Activated naive CD8-positive, alpha-beta T cell treated with anti-CD3 and anti-CD28 coated beads for 36 hours (primary cell): ENCODE results near the gene JAKMIP2. TPM values are rescaled to one million over a fixed set of nuclear protein-coding genes. Genes with fewer than 3 reads are reported as not detected.
"Not testable (repeated sequence)": the region's sequence is repeated elsewhere in the genome, so short reads cannot be mapped to it uniquely, and the experiment has no call there.

Experiments used
- DNase-seq: peaks from one replicate; pipeline ENCODE4 v3.0.0; 2021
- H3K27ac Mint-ChIP-seq: one replicate; pipeline ENCODE4 v1.8.0; 2022; ENCODE audit warnings: mild to moderate bottlenecking, moderate library complexity, mixed read lengths
- H3K27me3 Mint-ChIP-seq: one replicate; pipeline ENCODE4 v1.8.0; 2022; ENCODE audit warnings: mild to moderate bottlenecking, mixed read lengths
- H3K36me3 Mint-ChIP-seq: one replicate; pipeline ENCODE4 v1.8.0; 2021; ENCODE audit warnings: mild to moderate bottlenecking, mixed read lengths
- H3K4me1 Mint-ChIP-seq: one replicate; pipeline ENCODE4 v1.8.0; 2021; ENCODE audit warnings: mixed read lengths
- H3K4me3 Mint-ChIP-seq: one replicate; pipeline ENCODE4 v1.8.0; 2022; ENCODE audit warnings: mild to moderate bottlenecking, moderate library complexity, mixed read lengths
- H3K9me3 Mint-ChIP-seq: one replicate; pipeline ENCODE4 v1.8.0; 2022; ENCODE audit warnings: mixed read lengths
- total RNA-seq, 2 experiments: library from RNA; stranded (reverse); gene quantifications; one replicate each; pipeline ENCODE4 v1.2.3, GENCODE V29; 2021

The JAKMIP2 gene
- total RNA-seq, 2 experiments from 2014 or later, result 0.58 to 0.98 TPM

- H3K4me3 Mint-ChIP-seq, result no peak overlapping the region
- H3K27me3 Mint-ChIP-seq, result no peaks in the 10 kb centered on the region
- H3K36me3 Mint-ChIP-seq, result no peaks in the 10 kb centered on the region
- H3K9me3 Mint-ChIP-seq, result no peaks in the 10 kb centered on the region
- no peaks in the 10 kb centered on the region for H3K4me1 Mint-ChIP-seq
- no peak for DNase-seq
- H3K27ac Mint-ChIP-seq, result no peak overlapping the region
Measured at GRCh38 chr5:147567917-147568598, 214.5 kb downstream of the JAKMIP2 start.

- no peak overlapping the region for H3K27ac Mint-ChIP-seq
- no peaks in the 10 kb centered on the region for H3K4me1 Mint-ChIP-seq
- no peak for DNase-seq
- H3K36me3 Mint-ChIP-seq, result no peaks in the 10 kb centered on the region
- H3K27me3 Mint-ChIP-seq, result no peaks in the 10 kb centered on the region
- H3K4me3 Mint-ChIP-seq, result no peak overlapping the region
- H3K9me3 Mint-ChIP-seq, result no peaks in the 10 kb centered on the region
Measured at GRCh38 chr5:147565524-147565923, 217.0 kb downstream of the JAKMIP2 start.

- no peak overlapping the region for H3K27ac Mint-ChIP-seq
- H3K4me3 Mint-ChIP-seq, result no peak overlapping the region
- no peak for DNase-seq
- H3K4me1 Mint-ChIP-seq, result no peaks in the 10 kb centered on the region
- H3K36me3 Mint-ChIP-seq, result no peaks in the 10 kb centered on the region
- no peaks in the 10 kb centered on the region for H3K9me3 Mint-ChIP-seq
- H3K27me3 Mint-ChIP-seq, result no peaks in the 10 kb centered on the region
Measured at GRCh38 chr5:147564124-147564486, 218.4 kb downstream of the JAKMIP2 start.

- no peaks in the 10 kb centered on the region for H3K4me1 Mint-ChIP-seq
- no peaks in the 10 kb centered on the region for H3K27me3 Mint-ChIP-seq
- H3K4me3 Mint-ChIP-seq, result no peak overlapping the region
- DNase-seq, result no peak
- no peaks in the 10 kb centered on the region for H3K36me3 Mint-ChIP-seq
- no peaks in the 10 kb centered on the region for H3K9me3 Mint-ChIP-seq
- H3K27ac Mint-ChIP-seq, result no peak overlapping the region
Measured at GRCh38 chr5:147563466-147564123, 218.9 kb downstream of the JAKMIP2 start.

- Mint-ChIP-seq H3K9me3 (no peaks in the 10 kb centered on the region), H3K4me3 (no peak overlapping the region), H3K27ac (no peak overlapping the region), H3K4me1 (no peaks in the 10 kb centered on the region), H3K27me3 (no peaks in the 10 kb centered on the region), H3K36me3 (no peaks in the 10 kb centered on the region)
- no peak for DNase-seq
Measured at GRCh38 chr5:147561435-147561834, 221.1 kb downstream of the JAKMIP2 start.

GRCh38 chr5:147560718-147561331 lies 221.7 kb downstream of the JAKMIP2 start:
- no peak for DNase-seq
- Mint-ChIP-seq H3K36me3 (no peaks in the 10 kb centered on the region), H3K4me1 (no peaks in the 10 kb centered on the region), H3K27ac (no peak overlapping the region), H3K9me3 (no peaks in the 10 kb centered on the region), H3K27me3 (no peaks in the 10 kb centered on the region), H3K4me3 (no peak overlapping the region)

GRCh38 chr5:147559749-147560148 lies 222.8 kb downstream of the JAKMIP2 start:
- no peak overlapping the region for H3K4me3 Mint-ChIP-seq
- no peak overlapping the region for H3K27ac Mint-ChIP-seq
- DNase-seq, result no peak
- H3K27me3 Mint-ChIP-seq, result no peaks in the 10 kb centered on the region
- no peaks in the 10 kb centered on the region for H3K4me1 Mint-ChIP-seq
- no peaks in the 10 kb centered on the region for H3K36me3 Mint-ChIP-seq
- H3K9me3 Mint-ChIP-seq, result no peaks in the 10 kb centered on the region

- Mint-ChIP-seq H3K36me3 (no peaks in the 10 kb centered on the region), H3K27me3 (no peaks in the 10 kb centered on the region), H3K27ac (no peak overlapping the region), H3K4me1 (no peaks in the 10 kb centered on the region), H3K4me3 (no peak overlapping the region), H3K9me3 (no peaks in the 10 kb centered on the region)
- DNase-seq, result no peak
Measured at GRCh38 chr5:147558826-147559225, 223.7 kb downstream of the JAKMIP2 start.

- no peaks in the 10 kb centered on the region for H3K27me3 Mint-ChIP-seq
- no peak overlapping the region for H3K27ac Mint-ChIP-seq
- H3K9me3 Mint-ChIP-seq, result no peaks in the 10 kb centered on the region
- no peak overlapping the region for H3K4me3 Mint-ChIP-seq
- H3K36me3 Mint-ChIP-seq, result no peaks in the 10 kb centered on the region
- no peaks in the 10 kb centered on the region for H3K4me1 Mint-ChIP-seq
- DNase-seq, result no peak
Measured at GRCh38 chr5:147557876-147558745, 224.4 kb downstream of the JAKMIP2 start.

- H3K9me3 Mint-ChIP-seq, result no peaks in the 10 kb centered on the region
- no peaks in the 10 kb centered on the region for H3K4me1 Mint-ChIP-seq
- H3K4me3 Mint-ChIP-seq, result no peak overlapping the region
- H3K27me3 Mint-ChIP-seq, result no peaks in the 10 kb centered on the region
- no peaks in the 10 kb centered on the region for H3K36me3 Mint-ChIP-seq
- DNase-seq, result no peak
- no peak overlapping the region for H3K27ac Mint-ChIP-seq
Measured at GRCh38 chr5:147555176-147555575, 227.4 kb downstream of the JAKMIP2 start.

- no peak for DNase-seq
- Mint-ChIP-seq H3K36me3 (no peaks in the 10 kb centered on the region), H3K9me3 (peaks cover 1% of the 10 kb centered on the region), H3K4me3 (no peak overlapping the region), H3K27me3 (no peaks in the 10 kb centered on the region), H3K27ac (no peak overlapping the region), H3K4me1 (no peaks in the 10 kb centered on the region)
Measured at GRCh38 chr5:147554261-147554817, 228.2 kb downstream of the JAKMIP2 start.

GRCh38 chr5:147553817-147554216 lies 228.7 kb downstream of the JAKMIP2 start:
- H3K27me3 Mint-ChIP-seq, H3K9me3 Mint-ChIP-seq, DNase-seq, H3K27ac Mint-ChIP-seq, H3K36me3 Mint-ChIP-seq, H3K4me3 Mint-ChIP-seq, H3K4me1 Mint-ChIP-seq: not testable (repeated sequence)

- Mint-ChIP-seq H3K27me3 (no peaks in the 10 kb centered on the region), H3K9me3 (peaks cover 1% of the 10 kb centered on the region), H3K4me1 (no peaks in the 10 kb centered on the region), H3K4me3 (no peak overlapping the region), H3K27ac (no peak overlapping the region), H3K36me3 (no peaks in the 10 kb centered on the region)
- no peak for DNase-seq
Measured at GRCh38 chr5:147552897-147553296, 229.6 kb downstream of the JAKMIP2 start.

GRCh38 chr5:147551677-147552076 lies 230.9 kb downstream of the JAKMIP2 start:
- Mint-ChIP-seq H3K36me3 (no peaks in the 10 kb centered on the region), H3K27me3 (no peaks in the 10 kb centered on the region), H3K4me1 (no peaks in the 10 kb centered on the region), H3K9me3 (peaks cover 1% of the 10 kb centered on the region), H3K27ac (no peak overlapping the region), H3K4me3 (no peak overlapping the region)
- no peak for DNase-seq

GRCh38 chr5:147547730-147548129 lies 234.8 kb downstream of the JAKMIP2 start:
- no peak overlapping the region for H3K4me3 Mint-ChIP-seq
- H3K27me3 Mint-ChIP-seq, result no peaks in the 10 kb centered on the region
- no peaks in the 10 kb centered on the region for H3K4me1 Mint-ChIP-seq
- DNase-seq, result no peak
- H3K9me3 Mint-ChIP-seq, result peaks cover 1% of the 10 kb centered on the region
- no peaks in the 10 kb centered on the region for H3K36me3 Mint-ChIP-seq
- H3K27ac Mint-ChIP-seq, result no peak overlapping the region
